HFF-Myc (cell line): ENCODE data around the gene SEMA3C.

Experiments
- DNase-seq: peaks from one replicate; pipeline ENCODE4 v3.0.0-alpha.2; 2011; ENCODE audit warnings: low read depth; ENCODE audit errors: extremely low read depth
- H3K4me3 ChIP-seq: replicated peaks from 2 replicates; pipeline ENCODE4 v1.5.1; 2011; ENCODE audit warnings: low read depth, mild to moderate bottlenecking, control low read depth, low read length
- CTCF ChIP-seq: IDR thresholded peaks from 2 replicates; pipeline ENCODE4 v1.5.1; 2012; ENCODE audit warnings: mild to moderate bottlenecking, low read depth, low read length, control low read depth; ENCODE audit errors: missing control alignments

The SEMA3C gene

GRCh38 chr7:80954191-80954590 is 35.3 kb upstream of the SEMA3C start:
- TF ChIP-seq CTCF: no peak
- no peak for DNase-seq
- no peak overlapping the region for H3K4me3 ChIP-seq

DNA sequence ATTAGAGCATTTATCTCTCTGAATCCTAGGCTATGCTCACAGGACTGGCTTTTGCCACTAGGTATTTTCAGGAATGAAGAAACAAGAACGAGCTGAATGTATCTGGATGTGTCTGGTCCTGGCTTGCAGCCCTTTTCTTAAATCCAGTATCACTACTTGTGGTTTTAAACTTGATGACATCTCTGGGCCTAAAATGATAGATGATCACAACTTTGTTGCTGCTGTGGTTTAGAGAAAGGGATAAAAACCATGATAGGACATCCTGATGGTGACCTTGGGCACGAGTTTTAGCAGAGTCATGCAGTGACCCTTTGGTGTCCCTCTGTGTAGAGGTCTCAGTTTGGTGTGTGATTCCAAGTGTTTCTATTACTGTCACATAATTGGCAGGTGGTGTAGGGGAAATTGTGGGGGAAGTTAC is 31.7 kb upstream of the SEMA3C start:
- H3K4me3 ChIP-seq: no peak overlapping the region
- no peak for TF ChIP-seq CTCF
- no peak for DNase-seq

DNA sequence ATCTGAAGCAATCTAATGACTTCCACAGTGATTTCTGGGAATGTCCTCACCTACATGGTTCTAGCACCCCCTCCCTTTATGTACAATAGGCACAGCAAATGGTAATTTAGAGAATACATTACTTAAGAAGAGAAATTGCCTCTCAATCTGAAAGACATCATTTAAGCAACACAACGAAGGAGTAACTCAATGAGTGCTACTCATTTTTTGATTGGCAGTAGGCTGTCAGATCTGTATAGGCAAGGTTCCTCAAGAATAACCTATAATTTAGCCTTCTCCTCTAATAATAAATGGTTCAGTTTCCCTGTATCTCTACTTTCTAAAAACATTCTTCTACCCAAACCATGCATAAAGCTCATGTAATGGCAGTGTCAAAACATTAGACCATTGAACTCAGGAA is 30.6 kb upstream of the SEMA3C start:
- no peak for DNase-seq
- no peak overlapping the region for H3K4me3 ChIP-seq
- no peak for TF ChIP-seq CTCF

GRCh38 chr7:80946858-80947257 is 28.0 kb upstream of the SEMA3C start:
- H3K4me3 ChIP-seq: no peak overlapping the region
- no peak for DNase-seq
- no peak for TF ChIP-seq CTCF

- no peak overlapping the region for H3K4me3 ChIP-seq
- TF ChIP-seq CTCF: no peak
- no peak for DNase-seq
Observed at GRCh38 chr7:80945976-80946375, 27.1 kb upstream of the SEMA3C start.

DNA sequence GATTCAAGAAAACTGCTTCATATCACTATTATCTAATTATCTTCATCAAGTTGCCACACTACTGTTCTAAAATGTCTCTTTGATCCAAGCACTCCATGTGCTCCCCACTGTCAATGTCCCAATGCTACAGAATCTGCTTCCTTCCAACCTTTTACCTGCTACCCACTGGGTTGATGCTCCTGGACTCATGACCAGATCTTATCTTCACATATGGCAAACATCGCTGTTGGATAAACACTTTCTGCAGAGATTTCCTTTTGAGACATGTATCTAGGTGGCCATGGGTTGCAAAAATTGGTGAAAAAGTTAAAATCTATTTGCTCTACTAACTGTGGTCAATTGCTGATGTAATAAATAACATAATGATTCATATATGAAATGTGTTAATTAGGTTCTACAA is 24.5 kb upstream of the SEMA3C start:
- no peak for TF ChIP-seq CTCF
- H3K4me3 ChIP-seq: no peak overlapping the region
- DNase-seq: no peak

DNA sequence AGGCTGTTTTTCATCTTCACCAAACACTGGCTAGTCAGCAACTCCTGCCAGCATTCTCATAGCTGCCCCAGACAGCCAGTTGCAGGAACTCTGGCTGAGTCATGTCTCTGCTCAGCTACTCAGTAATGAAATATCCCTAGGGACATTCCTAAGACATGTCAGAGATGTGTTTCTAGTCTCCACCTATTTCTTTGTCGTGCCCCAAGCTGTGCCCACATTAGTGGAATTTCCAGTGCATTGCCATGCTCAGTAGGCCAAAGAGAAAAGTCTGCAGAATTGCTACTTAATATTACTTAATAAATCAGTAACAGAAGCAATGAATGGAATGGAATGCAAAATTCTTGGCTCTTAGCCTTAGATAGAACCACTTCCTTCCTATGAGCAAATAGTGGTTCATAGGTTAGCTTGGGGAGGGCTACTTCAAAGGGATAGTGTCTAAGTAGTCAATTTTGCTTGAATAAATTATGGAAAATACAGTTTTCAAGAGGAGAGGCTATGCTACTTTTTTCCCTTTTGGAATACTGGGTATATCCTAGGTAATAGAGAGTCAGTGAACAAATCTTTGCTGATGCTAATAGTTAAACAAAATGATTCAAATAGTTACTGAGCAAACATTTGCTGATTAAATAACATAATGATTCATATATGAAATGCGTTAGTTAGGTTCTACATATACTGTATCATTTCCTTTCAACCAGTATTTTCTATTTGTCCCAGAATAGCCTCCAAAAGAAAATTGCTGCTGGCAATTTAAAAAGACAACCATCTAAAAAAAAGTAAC is 23.6 kb upstream of the SEMA3C start:
- TF ChIP-seq CTCF: no peak
- peak; percentile 87 for DNase-seq
- H3K4me3 ChIP-seq: no peak overlapping the region
